Left renal cortex interstitium (tissue), 4 donors: Measurements from ENCODE around the gene PERCC1. TPM values are rescaled to one million over a fixed set of nuclear protein-coding genes. Genes with fewer than 3 reads are reported as not detected.

Experiments
- DNase-seq, 4 donors: peaks; one replicate each; pipeline ENCODE4 v3.0.0-alpha.2; 2013; ENCODE audit warnings: low read depth in 4 of 4, low spot score in 2 of 4, missing footprints in 1 of 4
- polyA plus RNA-seq, 4 donors: library from polyadenylated mRNA; unstranded; fragments of 120-200 nt; gene quantifications; one replicate each; pipeline ENCODE4 v1.2.1, GENCODE V29; 2013; ENCODE audit not compliant: insufficient read length in 4 of 4

Gene PERCC1
- under 1 TPM in 1 of 4 donors, not detected in 3; 0.22 TPM for polyA plus RNA-seq

GRCh38 chr16:1430759-1431496, at the start of gene PERCC1:
Gene PERCC1 (plus strand): TSS chr16:1431078. CDS start chr16:1432594, 1,516 bp downstream.
- DNase-seq = no peak

GRCh38 chr16:1381612-1382406, 49.1 kb upstream of the PERCC1 start:
- no peak for DNase-seq

- no peak for DNase-seq
These were observed 47.3 kb upstream of the PERCC1 start for GRCh38 chr16:1383556-1383955.

- DNase-seq = no peak
These were observed 45.6 kb upstream of the PERCC1 start for GRCh38 chr16:1385232-1385631.

GRCh38 chr16:1387331-1387730, 43.5 kb upstream of the PERCC1 start:
- DNase-seq = no peak

GRCh38 chr16:1389762-1390161, 41.1 kb upstream of the PERCC1 start:
- DNase-seq = no peak

- DNase-seq = no peak
These were observed 40.6 kb upstream of the PERCC1 start for GRCh38 chr16:1390239-1390779.

- no peak for DNase-seq
These were observed 38.1 kb upstream of the PERCC1 start for GRCh38 chr16:1392826-1393225.

GRCh38 chr16:1393613-1394176, 37.2 kb upstream of the PERCC1 start:
- DNase-seq = no peak

- no peak for DNase-seq
These were observed 36.4 kb upstream of the PERCC1 start for GRCh38 chr16:1394367-1394951.

- DNase-seq = no peak
These were observed 35.3 kb upstream of the PERCC1 start for GRCh38 chr16:1395444-1396031.

- DNase-seq = no peak
These were observed 33.1 kb upstream of the PERCC1 start for GRCh38 chr16:1397779-1398178.

GRCh38 chr16:1398351-1398750, 32.5 kb upstream of the PERCC1 start:
- DNase-seq = no peak

GRCh38 chr16:1398826-1399581, 31.9 kb upstream of the PERCC1 start:
- DNase-seq = no peak

GRCh38 chr16:1401061-1401757, 29.7 kb upstream of the PERCC1 start:
- no peak for DNase-seq

- DNase-seq = no peak
These were observed 29.1 kb upstream of the PERCC1 start for GRCh38 chr16:1401758-1402154.

GRCh38 chr16:1403036-1403435, 27.8 kb upstream of the PERCC1 start:
- DNase-seq = no peak

GRCh38 chr16:1403733-1404132, 27.1 kb upstream of the PERCC1 start:
- no peak for DNase-seq

GRCh38 chr16:1407753-1408152, 23.1 kb upstream of the PERCC1 start:
- no peak for DNase-seq
